CD14-positive monocyte (primary cell): ENCODE measurements around the gene TDP2. TPM values are rescaled to one million over a fixed set of nuclear protein-coding genes. Genes with fewer than 3 reads are reported as not detected.
"Not testable (repeated sequence)": the region's sequence is repeated elsewhere in the genome, so short reads cannot be mapped to it uniquely, and the experiment has no call there.

Experiments
- DNase-seq, 3 donors: peaks; one replicate each; pipeline ENCODE4 v3.0.0-alpha.2; 2011 to 2022
- H2AFZ ChIP-seq: 2 replicates; pipeline ENCODE4 v1.6.0; 2012; ENCODE audit warnings: mild to moderate bottlenecking, low read depth, low read length, inconsistent platforms; ENCODE audit not compliant: insufficient read depth, poor library complexity, severe bottlenecking
- H3K27ac ChIP-seq, 2 donors: 1 replicate in 1 of 2; 2 replicates in 1 of 2; pipeline ENCODE4 v1.5.1; 2012 to 2013; ENCODE audit warnings: low read length in 2 of 2, control low read depth in 1 of 2, inconsistent platforms in 1 of 2, low read depth in 1 of 2, mild to moderate bottlenecking in 1 of 2
- H3K27me3 ChIP-seq, 2 donors: one replicate each; pipeline versions ENCODE4 v1.6.0 to v1.6.1; 2011 to 2013; ENCODE audit warnings: low read length in 2 of 2; ENCODE audit not compliant: control insufficient read depth in 2 of 2, insufficient read depth in 2 of 2
- H3K36me3 ChIP-seq, 2 donors: replicated peaks in 1 of 2; 1 replicate in 1 of 2; 2 replicates in 1 of 2; pipeline versions ENCODE4 v1.5.1 to v1.6.1; 2012 to 2013; ENCODE audit warnings: low read length in 2 of 2, control low read depth in 1 of 2, inconsistent platforms in 1 of 2, mild to moderate bottlenecking in 1 of 2; ENCODE audit not compliant: insufficient read depth in 2 of 2, control insufficient read depth in 1 of 2
- H3K4me1 ChIP-seq, 2 donors: 1 replicate in 1 of 2; 2 replicates in 1 of 2; pipeline versions ENCODE4 v1.5.1 to v1.6.1; 2012 to 2013; ENCODE audit warnings: low read length in 2 of 2, control low read depth in 1 of 2, inconsistent platforms in 1 of 2, mild to moderate bottlenecking in 1 of 2, moderate library complexity in 1 of 2; ENCODE audit not compliant: insufficient read depth in 2 of 2, control insufficient read depth in 1 of 2
- H3K4me2 ChIP-seq: replicated peaks from 2 replicates; pipeline ENCODE3; 2012; ENCODE audit warnings: low read length, moderate library complexity, mild to moderate bottlenecking; ENCODE audit not compliant: poor library complexity, severe bottlenecking; ENCODE audit errors: extremely low read depth
- H3K4me3 ChIP-seq, 3 experiments: fragments of 200-600 bp in 1 of 3; sonication (generic) in 1 of 3; replicated peaks in 1 of 3; 1 replicate in 2 of 3; 2 replicates in 1 of 3; pipeline ENCODE4 v1.5.1; 2011 to 2013; ENCODE audit warnings: low read length in 3 of 3, mild to moderate bottlenecking in 3 of 3, control low read depth in 2 of 3, low read depth in 2 of 3, inconsistent platforms in 1 of 3, moderate library complexity in 1 of 3
- H3K79me2 ChIP-seq: 2 replicates; pipeline ENCODE4 v1.6.0; 2012; ENCODE audit warnings: mild to moderate bottlenecking, control low read depth, inconsistent platforms, low read length, moderate library complexity; ENCODE audit not compliant: insufficient read depth
- H3K9ac ChIP-seq: 2 replicates; pipeline ENCODE4 v1.6.0; 2017; ENCODE audit warnings: low read length, mild to moderate bottlenecking; ENCODE audit not compliant: insufficient read depth, poor library complexity, severe bottlenecking
- H3K9me3 ChIP-seq, 2 donors: replicated peaks in 1 of 2; 1 replicate in 1 of 2; 2 replicates in 1 of 2; pipeline versions ENCODE4 v1.5.1 to v1.6.1; 2012 to 2013; ENCODE audit warnings: low read length in 2 of 2, control low read depth in 1 of 2; ENCODE audit not compliant: control insufficient read depth in 1 of 2, insufficient read depth in 1 of 2
- H4K20me1 ChIP-seq: 2 replicates; pipeline ENCODE4 v1.6.0; 2012; ENCODE audit warnings: mild to moderate bottlenecking, low read length, control low read depth, moderate library complexity; ENCODE audit not compliant: insufficient read depth
- H3K27ac Mint-ChIP-seq, 7 donors: one replicate each; pipeline ENCODE4 v1.8.0; 2020; ENCODE audit warnings: mild to moderate bottlenecking in 7 of 7, mixed read lengths in 7 of 7, moderate library complexity in 6 of 7, inconsistent platforms in 2 of 7
- H3K27me3 Mint-ChIP-seq, 3 donors: one replicate each; pipeline ENCODE4 v1.8.0; 2021 to 2022; ENCODE audit warnings: low read depth in 3 of 3, mild to moderate bottlenecking in 3 of 3, mixed read lengths in 3 of 3, moderate library complexity in 3 of 3, inconsistent platforms in 1 of 3
- H3K36me3 Mint-ChIP-seq, 2 donors: one replicate each; pipeline ENCODE4 v1.8.0; 2020; ENCODE audit warnings: mixed read lengths in 2 of 2, inconsistent platforms in 1 of 2, mild to moderate bottlenecking in 1 of 2
- H3K4me1 Mint-ChIP-seq: one replicate; pipeline ENCODE4 v1.8.0; 2020; ENCODE audit warnings: mild to moderate bottlenecking, mixed read lengths
- H3K4me3 Mint-ChIP-seq, 2 donors: one replicate each; pipeline ENCODE4 v1.8.0; 2020; ENCODE audit warnings: mild to moderate bottlenecking in 2 of 2, mixed read lengths in 2 of 2, moderate library complexity in 1 of 2
- H3K9me3 Mint-ChIP-seq, 7 donors: one replicate each; pipeline ENCODE4 v1.8.0; 2020 to 2022; ENCODE audit warnings: mixed read lengths in 7 of 7, mild to moderate bottlenecking in 6 of 7, moderate library complexity in 6 of 7, inconsistent platforms in 2 of 7
- WGBS: methylation state at CpG from one replicate; pipeline ENCODE4 v1.1.5; 2013; ENCODE audit warnings: missing lambda C conversion rate; ENCODE audit not compliant: insufficient coverage; 5-methylcytosine and 5-hydroxymethylcytosine counted together
- intact Hi-C, 2 donors: fragments of 100-400 bp; cut with micrococcal nuclease; formaldehyde crosslinking; loops; one replicate each; pipeline versions ENCODE4 v1.15.0 to v1.15.1; 2023
- polyA plus RNA-seq, 3 donors: library from polyadenylated mRNA; depleted of rRNA in 1 of 3; unstranded in 2 of 3; stranded (reverse) in 1 of 3; fragments of 300-500 nt in 2 of 3; fragments of >200 nt in 1 of 3; fragmentation: Illumina TruSeq in 2 of 3; gene quantifications; 1 replicate in 2 of 3; 2 replicates in 1 of 3; pipeline ENCODE4 v1.2.3, GENCODE V29; 2012 to 2021
- TF ChIP-seq, protein P1 (sequence below): fragments of 200-600 bp; IDR thresholded peaks from one replicate; pipeline ENCODE4 v1.8.0; 2022; ENCODE audit warnings: antibody characterized with exemption, mild to moderate bottlenecking

Gene TDP2
- polyA plus RNA-seq, 3 donors = 21.0 to 24.2 (median 21.8) TPM

DNA sequence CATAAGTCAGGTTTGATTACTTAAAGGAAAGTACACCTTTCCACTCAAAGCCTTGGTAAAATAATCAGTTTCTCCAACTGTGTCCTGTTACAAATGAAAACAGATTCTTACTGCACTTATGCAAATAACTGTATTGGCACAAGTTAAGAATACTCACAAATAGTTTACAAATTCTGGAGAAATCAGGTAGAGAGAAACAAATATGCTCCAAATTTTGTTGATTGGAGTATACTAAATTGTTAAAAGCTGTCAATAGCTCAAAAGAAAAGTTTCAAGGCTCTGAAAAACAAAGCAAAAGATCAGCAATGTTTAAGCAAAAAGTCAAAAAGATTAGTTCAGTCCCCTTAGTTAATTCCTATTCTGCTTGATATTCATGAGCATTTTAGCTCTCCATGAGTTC, 3.8 kb upstream of the TDP2 start:
- peaks cover 9 to 48% (median 26%) of the 10 kb centered on the region in 7 donors for H3K9me3 Mint-ChIP-seq
- H3K27ac Mint-ChIP-seq, H3K4me2 ChIP-seq, H4K20me1 ChIP-seq, DNase-seq, H2AFZ ChIP-seq, H3K27ac ChIP-seq, H3K9ac ChIP-seq, intact Hi-C loops, H3K27me3 Mint-ChIP-seq, H3K4me3 ChIP-seq, H3K36me3 Mint-ChIP-seq, H3K4me3 Mint-ChIP-seq, H3K27me3 ChIP-seq, H3K36me3 ChIP-seq: not testable (repeated sequence)
- peaks cover 27% of the 10 kb centered on the region for H3K4me1 Mint-ChIP-seq
- Histone ChIP-seq H3K9me3 (peaks cover 15 to 22% of the 10 kb centered on the region in 2 donors), H3K4me1 (peaks cover 14 to 19% of the 10 kb centered on the region in 2 donors), H3K79me2 (peaks cover 20% of the 10 kb centered on the region)

DNA sequence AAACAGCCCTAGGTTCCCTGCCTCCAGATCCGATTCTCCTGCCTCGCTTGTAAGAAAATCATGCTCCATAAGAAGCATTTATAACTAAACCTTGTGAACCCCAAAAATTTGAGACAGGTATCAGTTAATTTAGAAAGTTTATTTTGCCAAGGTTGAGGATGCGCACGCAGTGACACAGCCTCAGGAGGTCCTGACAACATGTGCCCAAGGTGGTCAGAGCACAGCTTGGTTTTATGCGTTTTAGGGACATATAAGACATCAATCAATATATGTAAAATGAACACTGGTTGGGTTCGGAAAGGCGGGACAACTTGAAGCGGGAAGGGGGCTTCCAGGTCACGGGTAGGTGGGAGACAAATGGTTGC, 2.3 kb upstream of the TDP2 start:
- peaks cover 37% of the 10 kb centered on the region for H3K4me1 Mint-ChIP-seq
- Histone ChIP-seq H3K4me2 (peak overlapping the region; percentile 16), H3K4me3 (peak overlapping the region in 1 of 3 experiments; percentile 30), H2AFZ (no peak overlapping the region), H3K79me2 (peaks cover 35% of the 10 kb centered on the region), H3K27ac (no peak overlapping the region), H3K27me3 (no peaks in the 10 kb centered on the region), H3K9me3 (peaks cover 9 to 19% of the 10 kb centered on the region in 2 donors), H3K9ac (no peak overlapping the region), H3K4me1 (peaks cover 21 to 29% of the 10 kb centered on the region in 2 donors), H3K36me3 (peaks cover 3 to 5% of the 10 kb centered on the region in 2 donors), H4K20me1 (peaks cover 2% of the 10 kb centered on the region)
- no CpG with 5 or more reads among the region's 9 CpGs for WGBS
- intact Hi-C loops = loop anchor here in 1 of 2 donors (10.0 kb wide), 1 partner anchor 56 kb away; no protein-coding TSS in a partner anchor
- TF ChIP-seq, protein P1, sequence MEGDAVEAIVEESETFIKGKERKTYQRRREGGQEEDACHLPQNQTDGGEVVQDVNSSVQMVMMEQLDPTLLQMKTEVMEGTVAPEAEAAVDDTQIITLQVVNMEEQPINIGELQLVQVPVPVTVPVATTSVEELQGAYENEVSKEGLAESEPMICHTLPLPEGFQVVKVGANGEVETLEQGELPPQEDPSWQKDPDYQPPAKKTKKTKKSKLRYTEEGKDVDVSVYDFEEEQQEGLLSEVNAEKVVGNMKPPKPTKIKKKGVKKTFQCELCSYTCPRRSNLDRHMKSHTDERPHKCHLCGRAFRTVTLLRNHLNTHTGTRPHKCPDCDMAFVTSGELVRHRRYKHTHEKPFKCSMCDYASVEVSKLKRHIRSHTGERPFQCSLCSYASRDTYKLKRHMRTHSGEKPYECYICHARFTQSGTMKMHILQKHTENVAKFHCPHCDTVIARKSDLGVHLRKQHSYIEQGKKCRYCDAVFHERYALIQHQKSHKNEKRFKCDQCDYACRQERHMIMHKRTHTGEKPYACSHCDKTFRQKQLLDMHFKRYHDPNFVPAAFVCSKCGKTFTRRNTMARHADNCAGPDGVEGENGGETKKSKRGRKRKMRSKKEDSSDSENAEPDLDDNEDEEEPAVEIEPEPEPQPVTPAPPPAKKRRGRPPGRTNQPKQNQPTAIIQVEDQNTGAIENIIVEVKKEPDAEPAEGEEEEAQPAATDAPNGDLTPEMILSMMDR = no peak
- peaks cover 8 to 37% (median 20%) of the 10 kb centered on the region in 7 donors for H3K9me3 Mint-ChIP-seq
- H3K36me3 Mint-ChIP-seq = peaks cover 6 to 12% of the 10 kb centered on the region in 2 donors
- peaks cover 0 to 4% (median 3%) of the 10 kb centered on the region in 3 donors for H3K27me3 Mint-ChIP-seq
- H3K4me3 Mint-ChIP-seq = peak overlapping the region; percentile 45 to 59
- DNase-seq = no peak
- H3K27ac Mint-ChIP-seq = peak overlapping the region in 5 of 7 donors; percentile 2 to 75 (median 42)

DNA sequence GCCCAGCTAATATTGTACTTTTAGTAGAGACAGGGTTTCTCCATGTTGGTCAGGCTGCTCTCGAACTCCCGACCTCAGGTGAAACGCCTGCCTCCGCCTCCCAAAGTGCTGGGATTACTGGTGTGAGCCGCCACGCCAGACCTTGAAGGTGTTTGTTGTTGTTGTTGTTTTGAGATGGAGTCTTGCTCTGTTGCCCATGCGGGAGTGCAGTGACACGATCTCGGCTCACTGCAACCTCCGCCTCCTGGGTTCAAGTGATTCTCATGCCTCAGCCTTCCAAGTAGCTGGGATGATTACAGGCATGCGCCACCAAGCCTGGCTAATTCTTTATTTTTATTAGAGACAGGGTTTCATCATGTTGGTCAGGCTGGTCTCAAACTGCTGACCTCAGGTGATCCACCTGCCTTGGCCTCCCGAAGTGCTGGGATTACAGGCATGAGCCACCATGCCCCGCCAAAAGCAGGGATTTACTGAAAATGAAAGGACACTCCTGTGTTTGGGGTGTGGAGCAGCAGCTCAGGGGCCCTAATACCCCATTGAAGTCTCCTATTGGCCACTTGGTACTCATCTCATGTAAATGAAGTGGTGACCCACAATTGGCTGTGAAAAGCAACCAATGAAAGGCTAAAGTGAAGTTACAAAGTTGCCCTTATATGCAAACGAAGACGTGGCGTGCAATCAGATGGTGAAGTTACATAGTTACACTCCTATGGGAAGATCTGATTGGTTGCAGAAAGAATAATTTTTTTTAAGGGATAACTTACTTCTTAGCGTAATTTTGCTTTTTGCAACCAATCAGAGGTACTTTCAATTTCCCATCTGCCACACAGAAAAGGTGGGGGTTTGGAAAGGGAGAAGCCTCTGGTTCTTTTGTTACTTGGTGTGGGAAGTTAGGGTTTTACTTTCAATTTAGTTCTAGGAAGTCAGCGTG, 1.6 kb upstream of the TDP2 start:
- H3K27ac Mint-ChIP-seq = peak overlapping the region in 4 of 7 donors; percentile 42 to 97 (median 56)
- H3K4me3 ChIP-seq = peak overlapping the region in 1 of 3 experiments; percentile 90

More for the DNA sequence above, 1.6 kb upstream of the TDP2 start:
- peak in 1 of 3 donors; percentile 7 for DNase-seq
- H3K9me3 Mint-ChIP-seq = peaks cover 6 to 32% (median 15%) of the 10 kb centered on the region in 7 donors
- H3K36me3 Mint-ChIP-seq = peaks cover 13 to 19% of the 10 kb centered on the region in 2 donors
- peaks cover 21 to 29% of the 10 kb centered on the region in 2 donors for H3K4me1 ChIP-seq
- peaks cover 5 to 13% of the 10 kb centered on the region in 2 donors for H3K9me3 ChIP-seq
- not testable (repeated sequence) for H3K27ac ChIP-seq, H3K27me3 ChIP-seq, H4K20me1 ChIP-seq, H3K27me3 Mint-ChIP-seq
- peak overlapping the region; percentile 81 for H3K9ac ChIP-seq
- peaks cover 8 to 11% of the 10 kb centered on the region in 2 donors for H3K36me3 ChIP-seq
- H3K79me2 ChIP-seq = peaks cover 41% of the 10 kb centered on the region
- peaks cover 40% of the 10 kb centered on the region for H3K4me1 Mint-ChIP-seq
- intact Hi-C loops = loop anchor here in 1 of 2 donors (10.0 kb wide), 1 partner anchor 56 kb away; no protein-coding TSS in a partner anchor
- H2AFZ ChIP-seq = peak overlapping the region; percentile 91
- peak overlapping the region; percentile 83 for H3K4me2 ChIP-seq
- H3K4me3 Mint-ChIP-seq = peak overlapping the region; percentile 45 to 59
- WGBS = 96% methylated on average over 8 of the region's 18 CpGs
